ENCODE results near the gene PLEKHJ1. TPM values are rescaled to one million over a fixed set of nuclear protein-coding genes. Genes with fewer than 3 reads are reported as not detected.

PLEKHJ1 gene
- total and polyA plus RNA-seq, 4 donors, result 64.4 to 76.4 (median 67.3) TPM

GRCh38 chr19:2199861-2200623 lies 36.1 kb downstream of the PLEKHJ1 start:
- no peak for DNase-seq
- Histone ChIP-seq H3K27me3 (ENCODE audit: control insufficient read depth in 3 of 3, insufficient read depth in 3 of 3, low read length in 2 of 3) (no peaks in the 10 kb centered on the region), H3K9ac (ENCODE audit: insufficient read depth in 1 of 2, low read length in 2 of 2) (no peak overlapping the region), H3K36me3 (ENCODE audit: control insufficient read depth in 4 of 4, insufficient read depth in 4 of 4, low read length in 4 of 4) (peaks cover 0 to 49% (median 10%) of the 10 kb centered on the region in 4 donors), H3K9me3 (ENCODE audit: control insufficient read depth in 4 of 4, insufficient read depth in 3 of 4, low read length in 3 of 4) (no peaks in the 10 kb centered on the region), H3K4me1 (ENCODE audit: control insufficient read depth in 5 of 5, insufficient read depth in 5 of 5, low read length in 5 of 5) (no peaks in the 10 kb centered on the region), H3K27ac (ENCODE audit: low read depth in 1 of 2, low read length in 1 of 2) (no peak overlapping the region), H3K4me3 (no peak overlapping the region)
- 92 to 95% methylated on average over 33 to 37 of the region's 37 CpGs for WGBS, 2 donors
- ATAC-seq (ENCODE audit: insufficient read depth, low FRiP score), result no peak
- TF ChIP-seq CTCF (IDR thresholded peaks at IDR 0.05; ENCODE audit: control extremely low read depth, extremely low read depth), result no peak

- Histone ChIP-seq H3K9ac (ENCODE audit: insufficient read depth in 1 of 2, low read length in 2 of 2) (no peak overlapping the region), H3K4me3 (no peak overlapping the region), H3K27ac (ENCODE audit: low read depth in 1 of 2, low read length in 1 of 2) (no peak overlapping the region), H3K27me3 (ENCODE audit: control insufficient read depth in 3 of 3, insufficient read depth in 3 of 3, low read length in 2 of 3) (no peaks in the 10 kb centered on the region), H3K9me3 (ENCODE audit: control insufficient read depth in 4 of 4, insufficient read depth in 3 of 4, low read length in 3 of 4) (no peaks in the 10 kb centered on the region), H3K4me1 (ENCODE audit: control insufficient read depth in 5 of 5, insufficient read depth in 5 of 5, low read length in 5 of 5) (no peaks in the 10 kb centered on the region), H3K36me3 (ENCODE audit: control insufficient read depth in 4 of 4, insufficient read depth in 4 of 4, low read length in 4 of 4) (peaks cover 0 to 57% (median 13%) of the 10 kb centered on the region in 4 donors)
- no peak for TF ChIP-seq CTCF (IDR thresholded peaks at IDR 0.05; ENCODE audit: control extremely low read depth, extremely low read depth)
- no peak for ATAC-seq (ENCODE audit: insufficient read depth, low FRiP score)
- WGBS, 2 donors, result 75 to 83% methylated on average over 18 of the region's 18 CpGs
- no peak for DNase-seq
Observed at GRCh38 chr19:2199215-2199614, 36.9 kb downstream of the PLEKHJ1 start.

GRCh38 chr19:2198317-2198716 lies 37.8 kb downstream of the PLEKHJ1 start:
- 85 to 94% methylated on average over 11 to 22 of the region's 22 CpGs for WGBS, 2 donors
- DNase-seq (no peak), ATAC-seq (ENCODE audit: insufficient read depth, low FRiP score) (no peak)
- H3K9ac ChIP-seq (ENCODE audit: insufficient read depth in 1 of 2, low read length in 2 of 2), result no peak overlapping the region
- no peaks in the 10 kb centered on the region for H3K4me1 ChIP-seq (ENCODE audit: control insufficient read depth in 5 of 5, insufficient read depth in 5 of 5, low read length in 5 of 5)
- peaks cover 0 to 59% (median 16%) of the 10 kb centered on the region in 4 donors for H3K36me3 ChIP-seq (ENCODE audit: control insufficient read depth in 4 of 4, insufficient read depth in 4 of 4, low read length in 4 of 4)
- no peaks in the 10 kb centered on the region for H3K9me3 ChIP-seq (ENCODE audit: control insufficient read depth in 4 of 4, insufficient read depth in 3 of 4, low read length in 3 of 4)
- no peak overlapping the region for H3K4me3 ChIP-seq
- no peak for TF ChIP-seq CTCF (IDR thresholded peaks at IDR 0.05; ENCODE audit: control extremely low read depth, extremely low read depth)
- H3K27ac ChIP-seq (ENCODE audit: low read depth in 1 of 2, low read length in 1 of 2), result no peak overlapping the region
- H3K27me3 ChIP-seq (ENCODE audit: control insufficient read depth in 3 of 3, insufficient read depth in 3 of 3, low read length in 2 of 3), result no peaks in the 10 kb centered on the region
